Activated naive CD8-positive, alpha-beta T cell (primary cell): ENCODE results near the gene CDK14.
"Not testable (repeated sequence)": the region's sequence is repeated elsewhere in the genome, so short reads cannot be mapped to it uniquely, and the experiment has no call there.

Experiments used
- H3K27ac Mint-ChIP-seq: one replicate; pipeline ENCODE4 v1.8.0; 2021; ENCODE audit warnings: mixed read lengths
- H3K27me3 Mint-ChIP-seq: one replicate; pipeline ENCODE4 v1.8.0; 2021; ENCODE audit warnings: mixed read lengths
- H3K36me3 Mint-ChIP-seq: one replicate; pipeline ENCODE4 v1.8.0; 2021; ENCODE audit warnings: mixed read lengths
- H3K4me1 Mint-ChIP-seq: one replicate; pipeline ENCODE4 v1.8.0; 2021; ENCODE audit warnings: low read depth, mixed read lengths
- H3K4me3 Mint-ChIP-seq: one replicate; pipeline ENCODE4 v1.8.0; 2021; ENCODE audit warnings: mild to moderate bottlenecking, mixed read lengths
- H3K9me3 Mint-ChIP-seq: one replicate; pipeline ENCODE4 v1.8.0; 2021; ENCODE audit warnings: low read depth, mixed read lengths

CDK14 gene

GRCh38 chr7:90918303-90918702, 322.2 kb downstream of the CDK14 start:
- no peaks in the 10 kb centered on the region for H3K36me3 Mint-ChIP-seq
- peaks cover 1% of the 10 kb centered on the region for H3K27me3 Mint-ChIP-seq
- no peak overlapping the region for H3K27ac Mint-ChIP-seq
- H3K4me1 Mint-ChIP-seq = no peaks in the 10 kb centered on the region
- H3K4me3 Mint-ChIP-seq = no peak overlapping the region
- peaks cover 3% of the 10 kb centered on the region for H3K9me3 Mint-ChIP-seq

GRCh38 chr7:90919816-90920215, 323.7 kb downstream of the CDK14 start:
- no peaks in the 10 kb centered on the region for H3K36me3 Mint-ChIP-seq
- H3K27me3 Mint-ChIP-seq = peaks cover 1% of the 10 kb centered on the region
- H3K4me3 Mint-ChIP-seq = no peak overlapping the region
- no peak overlapping the region for H3K27ac Mint-ChIP-seq
- no peaks in the 10 kb centered on the region for H3K4me1 Mint-ChIP-seq
- no peaks in the 10 kb centered on the region for H3K9me3 Mint-ChIP-seq

- Mint-ChIP-seq H3K9me3 (no peaks in the 10 kb centered on the region), H3K4me1 (no peaks in the 10 kb centered on the region), H3K27ac (no peak overlapping the region), H3K36me3 (no peaks in the 10 kb centered on the region), H3K27me3 (no peaks in the 10 kb centered on the region), H3K4me3 (no peak overlapping the region)
Measured at GRCh38 chr7:90920336-90920735, 324.2 kb downstream of the CDK14 start.

GRCh38 chr7:90923541-90923997, 327.4 kb downstream of the CDK14 start:
- no peaks in the 10 kb centered on the region for H3K9me3 Mint-ChIP-seq
- H3K4me3 Mint-ChIP-seq = no peak overlapping the region
- no peaks in the 10 kb centered on the region for H3K27me3 Mint-ChIP-seq
- no peaks in the 10 kb centered on the region for H3K4me1 Mint-ChIP-seq
- no peaks in the 10 kb centered on the region for H3K36me3 Mint-ChIP-seq
- H3K27ac Mint-ChIP-seq = no peak overlapping the region

GRCh38 chr7:90928700-90929424, 332.7 kb downstream of the CDK14 start:
- H3K4me3 Mint-ChIP-seq, H3K27me3 Mint-ChIP-seq, H3K4me1 Mint-ChIP-seq, H3K27ac Mint-ChIP-seq, H3K9me3 Mint-ChIP-seq, H3K36me3 Mint-ChIP-seq: not testable (repeated sequence)

- Mint-ChIP-seq H3K9me3 (no peaks in the 10 kb centered on the region), H3K27me3 (no peaks in the 10 kb centered on the region), H3K4me3 (no peak overlapping the region), H3K27ac (no peak overlapping the region), H3K36me3 (no peaks in the 10 kb centered on the region), H3K4me1 (no peaks in the 10 kb centered on the region)
Measured at GRCh38 chr7:90931986-90932916, 336.1 kb downstream of the CDK14 start.

- no peaks in the 10 kb centered on the region for H3K27me3 Mint-ChIP-seq
- H3K9me3 Mint-ChIP-seq = no peaks in the 10 kb centered on the region
Measured at GRCh38 chr7:90933041-90933440, 336.9 kb downstream of the CDK14 start.

GRCh38 chr7:90933984-90934383, 337.9 kb downstream of the CDK14 start:
- Mint-ChIP-seq H3K9me3 (no peaks in the 10 kb centered on the region), H3K36me3 (no peaks in the 10 kb centered on the region), H3K4me1 (no peaks in the 10 kb centered on the region), H3K27ac (no peak overlapping the region), H3K4me3 (no peak overlapping the region), H3K27me3 (no peaks in the 10 kb centered on the region)

More at GRCh38 chr7:90933041-90933440, 336.9 kb downstream of the CDK14 start:
- Mint-ChIP-seq H3K27ac (no peak overlapping the region), H3K4me1 (no peaks in the 10 kb centered on the region), H3K4me3 (no peak overlapping the region), H3K36me3 (no peaks in the 10 kb centered on the region)

- Mint-ChIP-seq H3K4me3 (no peak overlapping the region), H3K27ac (no peak overlapping the region), H3K36me3 (no peaks in the 10 kb centered on the region), H3K9me3 (no peaks in the 10 kb centered on the region), H3K27me3 (no peaks in the 10 kb centered on the region), H3K4me1 (no peaks in the 10 kb centered on the region)
Measured at GRCh38 chr7:90938371-90938770, 342.2 kb downstream of the CDK14 start.

- H3K27ac Mint-ChIP-seq = no peak overlapping the region
- H3K4me3 Mint-ChIP-seq = no peak overlapping the region
- no peaks in the 10 kb centered on the region for H3K36me3 Mint-ChIP-seq
- no peaks in the 10 kb centered on the region for H3K4me1 Mint-ChIP-seq
- H3K27me3 Mint-ChIP-seq = no peaks in the 10 kb centered on the region
- H3K9me3 Mint-ChIP-seq = no peaks in the 10 kb centered on the region
Measured at GRCh38 chr7:90939666-90940065, 343.5 kb downstream of the CDK14 start.

- no peak overlapping the region for H3K4me3 Mint-ChIP-seq
- H3K27me3 Mint-ChIP-seq = peaks cover 2% of the 10 kb centered on the region
- no peaks in the 10 kb centered on the region for H3K9me3 Mint-ChIP-seq
- no peak overlapping the region for H3K27ac Mint-ChIP-seq
- no peaks in the 10 kb centered on the region for H3K36me3 Mint-ChIP-seq
- H3K4me1 Mint-ChIP-seq = no peaks in the 10 kb centered on the region
Measured at GRCh38 chr7:90944021-90944420, 347.9 kb downstream of the CDK14 start.

- Mint-ChIP-seq H3K27me3 (peaks cover 2% of the 10 kb centered on the region), H3K9me3 (no peaks in the 10 kb centered on the region), H3K27ac (no peak overlapping the region), H3K4me1 (no peaks in the 10 kb centered on the region), H3K36me3 (no peaks in the 10 kb centered on the region), H3K4me3 (no peak overlapping the region)
Measured at GRCh38 chr7:90945104-90945787, 349.1 kb downstream of the CDK14 start.

GRCh38 chr7:90946730-90947501, 350.8 kb downstream of the CDK14 start:
- no peak overlapping the region for H3K27ac Mint-ChIP-seq
- peaks cover 2% of the 10 kb centered on the region for H3K27me3 Mint-ChIP-seq
- no peak overlapping the region for H3K4me3 Mint-ChIP-seq
- no peaks in the 10 kb centered on the region for H3K36me3 Mint-ChIP-seq
- H3K9me3 Mint-ChIP-seq = no peaks in the 10 kb centered on the region
- H3K4me1 Mint-ChIP-seq = no peaks in the 10 kb centered on the region

- Mint-ChIP-seq H3K27ac (no peak overlapping the region), H3K4me3 (no peak overlapping the region), H3K27me3 (peaks cover 2% of the 10 kb centered on the region), H3K36me3 (no peaks in the 10 kb centered on the region), H3K4me1 (no peaks in the 10 kb centered on the region), H3K9me3 (no peaks in the 10 kb centered on the region)
Measured at GRCh38 chr7:90948085-90948484, 352.0 kb downstream of the CDK14 start.
